ENCODE results near the gene SORCS2.

Gene SORCS2

DNA sequence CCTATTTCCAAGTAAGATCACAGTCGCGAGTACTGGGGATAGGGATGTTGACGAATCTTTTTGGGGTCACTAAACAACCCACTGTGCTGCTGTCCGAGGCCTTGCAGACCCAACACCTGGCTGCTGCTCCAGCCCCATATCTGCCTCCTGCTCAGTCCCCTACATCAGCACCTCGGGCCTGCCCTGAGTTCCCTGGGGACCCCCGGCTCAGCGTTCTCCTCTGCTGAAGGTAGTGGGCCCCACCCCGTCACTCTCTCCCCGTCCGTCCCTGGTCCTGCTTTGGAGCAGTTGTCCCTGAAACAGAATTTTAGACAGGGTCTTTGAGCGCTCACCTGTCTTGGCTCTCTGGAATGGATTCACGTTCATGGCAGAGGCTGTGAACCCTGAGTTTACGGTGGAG is 444.8 kb downstream of the SORCS2 start:
- DNase-seq (ENCODE audit: low read depth), result no peak
- TF ChIP-seq, protein P1, sequence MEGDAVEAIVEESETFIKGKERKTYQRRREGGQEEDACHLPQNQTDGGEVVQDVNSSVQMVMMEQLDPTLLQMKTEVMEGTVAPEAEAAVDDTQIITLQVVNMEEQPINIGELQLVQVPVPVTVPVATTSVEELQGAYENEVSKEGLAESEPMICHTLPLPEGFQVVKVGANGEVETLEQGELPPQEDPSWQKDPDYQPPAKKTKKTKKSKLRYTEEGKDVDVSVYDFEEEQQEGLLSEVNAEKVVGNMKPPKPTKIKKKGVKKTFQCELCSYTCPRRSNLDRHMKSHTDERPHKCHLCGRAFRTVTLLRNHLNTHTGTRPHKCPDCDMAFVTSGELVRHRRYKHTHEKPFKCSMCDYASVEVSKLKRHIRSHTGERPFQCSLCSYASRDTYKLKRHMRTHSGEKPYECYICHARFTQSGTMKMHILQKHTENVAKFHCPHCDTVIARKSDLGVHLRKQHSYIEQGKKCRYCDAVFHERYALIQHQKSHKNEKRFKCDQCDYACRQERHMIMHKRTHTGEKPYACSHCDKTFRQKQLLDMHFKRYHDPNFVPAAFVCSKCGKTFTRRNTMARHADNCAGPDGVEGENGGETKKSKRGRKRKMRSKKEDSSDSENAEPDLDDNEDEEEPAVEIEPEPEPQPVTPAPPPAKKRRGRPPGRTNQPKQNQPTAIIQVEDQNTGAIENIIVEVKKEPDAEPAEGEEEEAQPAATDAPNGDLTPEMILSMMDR (conservative IDR thresholded peaks at IDR 0.05; ENCODE audit: low read length), result no peak
- H3K4me3 ChIP-seq (ENCODE audit: low read length), result no peak overlapping the region

DNA sequence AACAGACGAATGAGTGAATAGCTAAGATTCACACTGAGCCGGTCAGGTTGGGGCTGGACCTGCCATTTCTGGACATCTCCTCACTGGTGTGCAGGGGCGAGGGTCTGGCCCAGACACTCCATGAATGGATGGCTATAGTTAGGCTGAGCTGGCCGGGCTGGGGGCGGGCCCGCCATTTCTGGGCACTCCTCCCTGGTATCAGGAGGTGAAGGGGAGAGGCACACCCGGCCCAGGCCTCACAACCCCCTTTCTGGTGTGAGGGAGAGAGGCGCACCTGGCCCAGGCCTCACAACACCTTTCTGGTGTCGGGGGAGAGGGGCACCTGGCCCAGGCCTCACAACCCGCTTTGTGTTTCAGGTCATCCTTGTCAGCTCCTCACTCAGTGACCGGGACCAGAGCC is 445.6 kb downstream of the SORCS2 start:
- TF ChIP-seq, protein P1 (conservative IDR thresholded peaks at IDR 0.05; ENCODE audit: low read length), result no peak
- H3K4me3 ChIP-seq (ENCODE audit: low read length), result no peak overlapping the region
- no peak for DNase-seq (ENCODE audit: low read depth)

DNA sequence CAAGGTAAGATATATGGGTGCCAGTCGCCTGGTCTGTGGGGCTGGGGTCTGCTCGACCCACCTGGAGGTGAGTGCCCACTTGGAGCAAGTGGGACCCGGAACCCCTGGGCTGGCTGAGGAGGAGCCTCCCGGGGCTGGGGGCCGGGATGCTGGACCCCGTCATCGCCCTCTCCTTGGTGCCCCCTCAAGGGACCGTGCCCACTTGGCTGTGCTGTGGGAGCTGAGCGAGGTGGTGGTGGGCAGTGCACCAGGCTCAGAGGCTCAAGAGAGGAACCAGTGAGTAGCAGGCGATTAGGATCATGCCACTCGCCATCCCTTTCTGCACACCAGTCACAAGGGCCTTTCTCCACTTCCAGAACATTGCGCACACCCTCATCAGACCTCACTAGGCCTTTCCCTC is 446.2 kb downstream of the SORCS2 start:
- H3K4me3 ChIP-seq (ENCODE audit: low read length), result no peak overlapping the region
- DNase-seq (ENCODE audit: low read depth), result no peak
- TF ChIP-seq, protein P1 (conservative IDR thresholded peaks at IDR 0.05; ENCODE audit: low read length), result no peak

DNA sequence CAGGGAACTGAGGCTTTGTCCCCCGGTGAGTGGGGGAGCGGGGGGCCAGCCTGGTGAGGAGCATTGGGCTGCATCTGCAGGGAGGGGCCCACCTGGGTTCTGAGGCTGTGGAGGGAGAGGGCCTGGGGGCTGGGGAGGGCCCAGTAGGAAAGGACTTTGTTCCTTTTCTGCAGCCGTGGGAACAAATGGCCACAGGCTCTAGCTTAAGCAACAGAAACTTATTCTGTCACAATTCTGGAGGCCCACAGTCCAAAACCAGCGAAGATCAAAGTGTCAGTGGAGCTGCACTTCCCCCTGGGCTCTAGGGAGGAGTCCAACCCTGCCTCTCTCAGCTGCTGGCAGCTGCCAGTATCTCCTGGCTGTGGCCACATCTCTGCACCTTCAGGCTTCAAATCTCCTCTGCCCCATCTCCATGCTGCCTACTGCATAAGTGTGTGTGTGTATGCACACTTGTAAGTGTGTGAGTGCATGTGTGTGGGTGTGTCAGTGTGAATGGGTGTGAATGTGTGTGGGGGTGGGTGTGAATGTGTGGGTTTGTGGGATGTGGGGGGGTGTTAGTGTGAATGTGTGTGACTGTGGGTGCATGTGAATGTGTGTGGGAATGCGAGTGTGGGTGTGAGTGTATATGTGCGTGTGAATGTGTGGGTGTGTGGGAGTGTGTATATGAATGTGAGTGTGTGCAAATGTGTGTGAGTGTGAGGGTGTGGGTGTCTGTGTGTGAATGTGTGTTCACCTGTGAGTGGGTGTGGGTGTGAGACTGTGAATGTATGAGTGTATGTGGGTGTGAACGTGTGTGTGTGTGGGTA is 446.8 kb downstream of the SORCS2 start:
- no peak overlapping the region for H3K4me3 ChIP-seq (ENCODE audit: low read length)
- TF ChIP-seq, protein P1 (conservative IDR thresholded peaks at IDR 0.05; ENCODE audit: low read length), result no peak
- DNase-seq (ENCODE audit: low read depth), result no peak

DNA sequence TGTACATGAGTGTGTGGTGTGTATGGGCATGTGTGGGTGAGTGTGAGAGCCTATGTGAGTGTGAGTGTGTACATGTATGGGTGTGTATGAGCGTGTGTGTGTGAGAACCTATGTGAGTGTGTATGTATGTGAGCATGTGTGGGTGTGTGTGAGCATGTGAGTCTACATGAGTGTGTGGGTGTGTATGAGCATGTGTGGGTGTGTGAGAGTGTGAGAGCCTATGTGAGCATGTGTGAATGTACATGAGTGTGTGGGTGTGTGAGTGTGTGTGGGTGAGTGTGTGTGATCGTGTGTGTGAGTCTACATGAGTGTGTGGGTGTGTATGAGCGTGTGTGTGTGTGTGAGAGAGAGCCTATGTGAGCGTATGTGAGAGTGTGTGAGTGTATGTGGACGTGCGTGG is 447.8 kb downstream of the SORCS2 start:
- TF ChIP-seq, protein P1 (conservative IDR thresholded peaks at IDR 0.05; ENCODE audit: low read length), result no peak
- no peak for DNase-seq (ENCODE audit: low read depth)
- no peak overlapping the region for H3K4me3 ChIP-seq (ENCODE audit: low read length)

DNA sequence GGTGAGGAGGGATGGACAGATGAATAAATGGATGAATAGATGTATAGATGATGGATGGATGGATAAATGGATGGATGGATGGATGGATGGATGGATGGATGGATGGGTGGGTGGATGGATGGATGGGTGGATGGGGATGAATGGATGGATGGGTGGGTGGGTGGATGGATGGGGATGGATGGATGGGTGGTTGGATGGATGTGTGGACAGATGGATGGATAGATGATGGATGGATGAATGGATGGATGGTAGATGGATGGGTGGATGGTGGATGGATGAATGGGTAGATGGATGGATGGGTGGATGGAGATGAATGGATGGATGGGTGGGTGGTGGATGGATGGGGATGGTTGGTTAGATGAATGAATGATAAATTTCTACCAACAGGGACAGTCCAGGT is 449.4 kb downstream of the SORCS2 start:
- DNase-seq (ENCODE audit: low read depth), result no peak
- no peak overlapping the region for H3K4me3 ChIP-seq (ENCODE audit: low read length)
- TF ChIP-seq, protein P1 (conservative IDR thresholded peaks at IDR 0.05; ENCODE audit: low read length), result no peak

DNA sequence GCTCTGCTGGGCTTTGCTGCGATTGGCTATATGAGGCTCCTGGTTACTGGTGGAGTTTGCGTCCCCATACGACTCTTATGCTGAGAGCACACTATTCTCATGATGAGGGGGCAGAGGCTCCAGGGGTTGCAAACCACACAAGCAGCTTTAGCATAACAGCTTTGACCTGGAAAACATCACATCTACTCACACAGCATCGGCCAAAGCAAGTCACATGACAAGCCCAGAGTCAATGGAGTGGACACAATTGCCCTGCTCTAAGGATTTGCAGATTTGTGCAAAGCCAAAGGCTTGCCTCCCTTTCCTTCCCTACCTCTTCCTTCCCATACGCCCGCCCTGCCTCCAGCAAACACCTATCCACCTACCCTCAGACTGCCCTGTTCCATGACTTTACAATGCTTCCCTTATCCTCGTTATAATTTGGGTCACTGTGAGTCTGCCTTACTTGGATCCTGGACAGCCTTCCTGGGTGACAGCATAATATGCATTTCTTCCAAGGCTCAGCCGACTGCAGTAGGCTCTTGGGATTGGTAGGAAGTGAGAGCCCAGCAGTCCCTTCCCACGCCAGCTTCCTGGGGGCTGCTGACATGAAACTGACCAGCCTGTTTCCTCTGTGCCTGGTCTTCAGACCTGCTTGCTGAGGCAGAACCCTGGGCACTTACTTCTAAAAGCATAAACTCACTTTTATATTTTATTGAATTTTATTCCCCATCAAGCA is 450.6 kb downstream of the SORCS2 start:
- DNase-seq (ENCODE audit: low read depth), result no peak
- H3K4me3 ChIP-seq (ENCODE audit: low read length), result no peak overlapping the region
- TF ChIP-seq, protein P1 (conservative IDR thresholded peaks at IDR 0.05; ENCODE audit: low read length), result no peak

All from AG10803 (cell line).